GM19035 (cell line): ENCODE data around the gene ZBTB20.
A peak's percentile ranks its signal among the peaks of the same experiment; 100 is the strongest.

Experiments
- ATAC-seq: cut with Tn5 transposase; IDR thresholded peaks from one replicate; pipeline ENCODE4 v1.9.1; 2021; ENCODE audit not compliant: unreplicated experiment

The ZBTB20 gene

DNA sequence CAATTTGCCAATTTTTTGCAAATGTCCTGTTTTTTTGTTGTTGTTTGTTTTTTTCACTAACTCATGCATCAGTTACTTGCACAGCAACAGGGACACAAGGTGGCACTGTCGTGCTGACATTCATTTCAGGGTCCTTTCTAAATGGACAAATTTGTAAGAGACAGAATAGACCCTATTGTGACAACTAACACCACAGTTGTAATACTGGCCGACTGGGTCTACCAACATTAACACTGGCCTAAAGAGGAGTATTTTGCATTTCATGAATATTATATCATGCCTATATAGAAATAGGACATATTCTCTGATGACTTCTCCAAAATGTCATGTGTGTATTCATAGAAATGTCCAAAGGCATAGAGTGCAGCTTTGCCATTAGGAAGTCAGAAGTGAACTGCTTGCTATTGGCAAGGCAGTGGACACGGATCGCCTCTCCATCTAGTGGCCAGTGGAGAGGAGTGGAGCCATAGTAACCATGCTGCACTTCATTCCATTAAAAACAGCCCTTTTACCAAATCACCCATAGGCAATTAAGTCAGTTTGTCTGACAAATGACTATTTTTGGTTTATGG is 54.8 kb downstream of the ZBTB20 start:
- ATAC-seq = peak; percentile 85

DNA sequence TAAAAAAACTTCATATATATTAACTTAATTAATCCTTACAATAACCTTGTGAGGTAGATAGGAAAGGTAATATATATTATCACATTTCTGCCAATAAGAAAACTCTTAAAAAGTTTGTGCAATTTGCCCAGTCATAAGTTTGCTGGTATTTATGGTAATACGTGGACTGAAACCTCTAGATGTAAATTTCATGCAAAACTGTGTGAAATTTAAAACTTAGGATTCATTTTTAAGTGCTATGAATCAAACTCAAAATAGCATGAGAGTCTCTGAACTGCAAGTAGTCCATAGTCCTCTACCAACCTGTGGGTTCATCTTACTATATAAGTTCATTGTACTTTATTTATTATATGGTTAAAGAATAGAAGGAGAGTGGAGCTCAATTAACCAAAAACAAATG is 56.4 kb downstream of the ZBTB20 start:
- no peak for ATAC-seq

DNA sequence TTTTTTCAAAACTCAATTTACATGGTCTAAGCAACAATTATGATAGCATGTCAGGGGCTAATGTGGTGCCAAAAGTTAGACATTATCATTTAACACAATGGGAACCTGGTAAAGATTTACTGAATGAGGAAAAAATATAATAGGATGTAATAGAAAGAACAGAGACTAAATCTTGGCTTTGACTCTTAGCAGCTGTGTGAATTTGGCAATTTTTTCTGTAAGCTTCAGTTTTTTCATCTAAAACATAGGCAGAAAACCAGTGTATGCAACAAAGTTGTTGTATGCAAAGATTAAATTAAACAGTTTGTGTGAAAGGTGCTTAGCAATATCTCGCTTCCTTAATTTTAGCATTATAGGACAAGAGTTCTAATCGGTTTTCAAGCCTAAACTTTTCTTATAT is 57.6 kb downstream of the ZBTB20 start:
- ATAC-seq = no peak

DNA sequence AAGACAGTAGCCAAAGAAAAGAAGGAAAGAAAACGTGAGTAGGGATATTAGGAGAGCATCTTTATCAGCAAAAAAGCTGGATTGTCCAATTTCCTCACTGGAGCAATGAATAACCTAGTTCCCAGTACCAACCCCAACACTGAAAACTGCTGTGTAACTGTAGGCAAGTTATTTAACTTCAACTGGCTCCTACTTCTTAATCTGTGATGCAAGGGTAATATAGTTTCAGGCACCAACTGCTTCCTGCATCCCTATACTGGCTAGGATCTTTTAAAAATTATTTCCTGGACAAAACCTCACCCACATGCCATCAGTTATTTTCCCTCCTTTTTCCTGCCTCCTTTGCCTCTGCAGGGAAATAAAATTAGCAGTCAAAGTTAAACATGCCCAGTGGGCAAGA is 59.6 kb downstream of the ZBTB20 start:
- ATAC-seq = no peak

DNA sequence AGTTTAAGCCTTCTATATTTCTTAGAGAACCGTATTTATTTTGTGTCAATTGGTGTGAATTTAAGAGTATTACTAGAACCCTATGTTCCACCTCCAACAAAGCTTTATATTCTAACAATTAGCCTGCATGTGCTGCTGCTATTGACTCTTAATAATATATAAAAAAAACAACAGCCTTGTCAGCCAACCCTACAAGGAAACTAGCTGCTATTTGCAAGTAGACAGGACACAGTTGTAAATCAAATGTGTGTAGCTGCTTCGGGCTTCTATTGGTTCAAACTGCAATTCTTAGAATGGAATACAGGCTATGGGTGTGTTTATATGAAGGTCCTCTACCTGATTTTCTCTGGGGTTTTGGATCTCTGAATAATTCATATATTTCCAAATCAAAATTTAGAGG is 60.7 kb downstream of the ZBTB20 start:
- no peak for ATAC-seq

DNA sequence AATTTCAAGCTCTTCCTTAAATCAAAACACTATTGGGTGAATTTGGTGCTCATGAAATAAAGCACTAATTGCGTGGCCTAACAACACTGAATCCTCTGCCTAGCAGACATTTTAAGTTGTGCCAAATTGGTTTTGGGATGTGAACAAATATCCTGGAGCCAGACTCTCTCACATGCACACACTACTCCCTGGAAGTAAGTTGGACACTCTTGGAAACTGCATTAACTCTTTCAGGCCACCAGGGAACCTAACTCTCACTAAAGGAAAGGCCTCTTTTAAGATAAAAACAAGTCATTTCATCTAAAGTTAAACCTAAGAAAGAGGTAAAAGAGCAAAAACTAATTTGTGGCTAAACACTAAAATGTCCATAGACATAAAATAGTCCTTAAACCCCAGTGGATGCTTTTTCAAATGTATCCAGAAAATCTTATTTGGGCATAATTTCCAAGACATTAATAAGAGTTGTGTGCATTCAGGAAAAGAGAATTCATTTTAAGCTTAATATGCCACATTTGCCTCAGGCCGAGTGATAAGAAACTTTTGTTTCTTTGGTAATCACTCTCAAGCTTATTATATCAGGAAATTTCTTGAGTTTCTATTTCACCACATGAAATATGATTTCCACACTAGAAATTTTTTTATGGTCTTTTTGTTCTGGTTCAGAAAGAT is 61.8 kb downstream of the ZBTB20 start:
- no peak for ATAC-seq

DNA sequence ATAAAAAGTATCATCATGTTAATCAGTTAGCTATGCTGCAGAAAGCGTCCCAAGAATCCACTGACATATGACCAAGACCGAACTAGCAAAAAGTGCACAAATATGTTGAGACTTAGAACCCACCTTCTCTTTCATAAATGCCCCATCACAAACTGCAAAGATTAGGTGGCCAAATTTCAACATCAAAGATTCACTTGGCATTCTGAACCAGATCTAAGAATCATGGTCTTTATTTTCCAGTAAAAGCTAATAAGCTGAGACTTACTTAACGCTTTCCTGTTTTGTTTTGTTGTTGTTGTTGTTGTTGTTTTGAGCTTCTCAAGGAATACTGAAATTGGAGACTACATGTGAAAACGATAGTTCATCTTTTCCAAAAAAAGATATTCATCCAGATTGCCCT is 62.4 kb downstream of the ZBTB20 start:
- no peak for ATAC-seq

DNA sequence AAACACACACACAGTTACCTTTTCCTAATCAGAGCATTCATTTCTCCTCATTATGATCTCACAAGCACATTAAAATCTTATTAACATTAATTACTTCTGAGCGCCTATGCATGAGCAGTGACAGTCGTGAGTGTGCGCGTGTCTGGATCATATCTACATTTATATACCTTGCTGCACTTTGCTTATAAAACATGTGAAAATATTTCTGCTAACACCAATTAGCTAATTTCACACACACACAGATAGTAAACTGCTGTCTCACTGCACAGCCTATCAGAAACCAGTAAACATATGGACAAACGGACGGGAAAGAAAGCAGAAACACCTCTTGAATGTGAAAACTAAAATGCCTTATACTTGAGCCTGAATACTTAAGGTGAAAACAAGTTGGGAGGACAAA is 64.8 kb downstream of the ZBTB20 start:
- ATAC-seq = no peak

DNA sequence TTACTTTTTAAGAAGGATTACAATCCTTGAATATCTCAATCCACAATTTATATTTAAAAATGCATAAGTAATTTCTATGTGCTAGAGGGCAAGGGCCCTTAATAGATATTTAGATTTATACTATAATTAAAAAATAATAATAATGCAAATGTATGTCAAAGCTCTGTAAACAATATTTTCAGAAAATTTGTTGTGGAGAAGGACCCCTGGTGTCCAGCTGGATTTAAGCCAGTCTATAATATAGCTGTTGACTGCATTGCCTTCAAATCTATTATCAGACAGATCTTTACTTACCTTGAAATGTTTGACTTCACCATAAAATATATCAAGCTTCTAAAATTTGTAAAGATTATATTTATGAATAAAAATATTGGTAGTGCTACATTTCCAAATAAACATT is 65.6 kb downstream of the ZBTB20 start:
- ATAC-seq = no peak

DNA sequence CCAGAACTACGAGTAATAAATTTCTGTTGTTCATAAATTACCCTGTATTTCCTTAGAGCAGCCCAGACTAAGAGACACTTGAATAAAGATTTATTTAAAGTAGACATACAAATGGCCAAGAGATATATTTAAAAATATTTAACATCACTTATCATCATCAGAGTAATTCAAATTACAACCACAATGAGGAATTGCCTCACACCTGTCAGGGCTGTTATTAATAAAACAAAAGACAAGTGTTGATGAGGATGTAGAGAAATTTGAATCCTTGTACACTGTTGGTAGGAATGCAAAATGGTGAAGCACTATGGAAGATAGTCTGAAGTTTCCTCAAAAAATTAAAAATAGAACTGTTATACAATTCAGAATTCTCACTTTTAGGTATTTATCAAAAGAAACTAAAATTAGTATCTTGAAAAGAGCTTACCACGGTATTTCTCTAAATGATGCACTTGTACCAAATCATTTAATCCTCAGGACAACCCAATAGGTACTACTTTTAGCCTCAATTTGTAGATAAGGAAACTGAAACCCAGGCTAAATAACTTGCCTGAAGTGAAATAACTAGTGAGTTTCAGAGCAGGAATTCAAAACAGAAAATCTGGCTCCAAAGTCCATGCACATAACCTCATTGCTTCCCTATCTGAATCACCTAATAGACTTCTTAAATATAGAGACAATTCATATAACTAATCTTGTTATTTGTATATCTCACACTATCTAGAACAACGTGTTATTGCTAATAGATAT is 69.4 kb downstream of the ZBTB20 start:
- ATAC-seq = no peak

DNA sequence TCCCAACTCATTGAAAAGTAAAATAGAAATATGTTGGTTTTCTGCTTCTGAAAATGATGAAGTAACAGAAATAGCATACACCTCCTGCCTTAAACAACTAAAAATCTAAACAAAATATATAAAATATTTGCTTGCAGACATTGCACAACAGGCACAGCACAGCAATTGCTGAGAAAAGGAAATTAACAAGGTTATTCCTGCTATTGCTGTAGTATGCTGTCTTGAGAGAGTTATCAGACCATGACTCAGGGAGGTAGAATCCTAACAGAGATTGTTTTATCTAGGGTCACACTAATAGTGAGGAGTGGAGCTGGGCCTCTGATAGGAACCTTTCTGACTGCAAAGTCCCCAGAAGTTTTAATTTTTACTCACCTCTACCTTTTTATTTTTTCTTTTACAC is 72.6 kb downstream of the ZBTB20 start:
- ATAC-seq = no peak

DNA sequence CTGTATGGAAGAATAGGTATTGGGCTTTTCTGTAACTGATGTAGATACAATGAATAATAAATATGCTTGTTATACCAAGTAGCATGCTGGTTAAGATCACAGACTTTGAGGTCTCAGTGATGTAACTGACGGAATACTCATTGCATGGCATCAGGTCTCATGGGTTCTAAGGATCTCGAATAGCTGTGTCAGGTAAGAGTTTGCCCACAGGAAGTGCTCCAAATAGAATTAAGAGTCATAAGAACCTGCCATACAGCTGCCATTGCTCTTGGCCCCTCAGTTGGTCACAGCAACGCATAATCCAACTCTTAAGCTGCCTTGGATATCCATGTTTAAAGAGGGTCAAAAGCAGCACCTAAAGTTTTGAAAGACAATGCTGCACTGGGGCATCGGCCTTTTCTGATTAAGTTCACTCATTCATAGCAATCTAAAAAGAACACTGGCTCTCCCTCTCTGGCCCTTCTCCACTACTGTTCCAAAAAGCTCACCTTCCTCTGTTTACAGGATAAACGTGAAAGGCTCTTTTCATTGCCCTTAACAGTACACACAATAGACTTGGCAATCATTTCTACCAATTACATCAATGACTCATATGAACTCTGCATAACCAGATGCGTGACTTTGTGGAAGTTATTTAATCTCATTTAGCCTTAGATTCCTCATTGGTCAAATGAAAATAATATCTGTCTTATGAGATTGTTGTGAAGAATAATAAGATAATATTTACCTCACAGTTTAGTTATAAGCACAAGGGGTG is 74.6 kb downstream of the ZBTB20 start:
- ATAC-seq = no peak

DNA sequence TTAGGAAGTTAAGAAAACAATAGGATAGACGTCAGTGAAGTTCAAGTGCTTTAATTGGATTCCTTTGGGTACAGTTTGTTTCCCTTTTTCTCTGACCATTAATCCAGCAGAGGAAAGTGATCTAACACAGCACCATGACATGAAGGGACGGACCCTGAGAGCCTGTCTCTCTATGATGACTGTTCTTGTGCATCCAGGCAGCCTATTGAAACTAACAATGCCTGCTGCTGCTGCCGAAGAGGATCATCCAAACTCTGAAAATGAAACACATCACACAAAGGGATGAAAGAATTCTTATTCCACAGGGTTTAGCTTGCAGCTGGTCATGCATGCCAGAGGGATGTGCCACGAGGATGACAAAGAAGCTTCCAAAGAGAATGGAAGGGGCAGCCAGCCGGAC is 75.5 kb downstream of the ZBTB20 start:
- no peak for ATAC-seq

DNA sequence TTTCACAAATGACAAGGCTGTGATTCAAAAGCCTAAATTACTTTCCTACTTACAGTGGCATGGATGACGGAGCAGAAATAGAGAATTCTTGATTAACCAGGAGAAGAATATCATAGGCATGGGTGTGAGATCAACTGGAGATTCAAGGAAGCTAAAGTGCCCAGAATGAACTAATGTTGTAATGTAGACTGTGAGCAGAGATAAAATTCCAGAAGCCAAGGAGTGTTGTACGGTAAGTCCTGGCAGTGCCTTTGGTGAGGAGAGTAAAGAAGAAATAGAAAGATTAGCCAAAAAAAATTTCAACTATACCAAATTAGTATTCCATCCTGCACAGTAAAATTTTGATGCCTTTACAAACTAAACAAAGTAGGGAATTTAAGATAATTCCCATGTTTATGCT is 75.9 kb downstream of the ZBTB20 start:
- ATAC-seq = no peak

DNA sequence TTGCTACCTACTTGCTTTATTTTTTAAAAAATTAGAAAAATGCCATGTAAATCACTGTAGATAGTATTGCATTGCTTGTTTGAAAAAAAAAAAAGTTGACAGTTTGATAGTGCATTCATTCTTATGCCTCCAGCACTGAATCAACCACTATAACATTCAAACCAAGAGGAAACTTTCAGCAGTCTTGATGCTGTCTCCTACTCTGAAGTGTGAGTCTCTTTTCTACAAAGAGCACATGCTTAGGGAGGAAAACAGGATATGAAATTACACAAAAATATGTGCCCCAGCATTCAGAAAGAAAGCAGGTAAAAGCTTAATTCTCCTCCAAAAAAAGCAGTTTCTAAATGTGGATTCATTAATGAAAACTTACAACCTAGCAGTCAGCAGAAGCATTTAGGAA is 78.3 kb downstream of the ZBTB20 start:
- no peak for ATAC-seq

DNA sequence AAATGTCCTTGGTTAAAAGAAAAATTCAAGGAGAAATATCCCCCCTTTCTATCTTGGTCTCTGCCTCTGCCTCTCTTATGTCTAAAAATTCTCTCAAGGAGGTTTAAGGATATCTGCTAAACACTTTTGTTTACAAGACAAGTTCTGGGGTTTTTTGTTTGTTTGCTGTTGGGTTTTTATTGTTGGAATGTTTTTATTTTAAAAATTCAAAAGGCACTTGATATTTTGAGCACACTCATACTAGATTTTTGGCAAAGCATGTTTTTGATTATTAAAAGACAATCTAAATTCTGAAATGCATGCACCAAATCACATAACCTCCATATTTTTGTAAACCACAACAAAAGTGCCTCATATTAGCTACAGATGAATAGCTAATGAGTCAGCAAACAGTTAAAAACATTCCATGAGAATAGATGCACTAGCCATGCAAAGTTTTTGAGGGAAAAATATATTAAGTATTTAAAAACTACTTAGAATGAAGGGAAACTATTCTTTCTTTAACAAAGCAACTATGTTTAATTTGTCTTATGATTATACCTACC is 84.6 kb downstream of the ZBTB20 start:
- no peak for ATAC-seq

DNA sequence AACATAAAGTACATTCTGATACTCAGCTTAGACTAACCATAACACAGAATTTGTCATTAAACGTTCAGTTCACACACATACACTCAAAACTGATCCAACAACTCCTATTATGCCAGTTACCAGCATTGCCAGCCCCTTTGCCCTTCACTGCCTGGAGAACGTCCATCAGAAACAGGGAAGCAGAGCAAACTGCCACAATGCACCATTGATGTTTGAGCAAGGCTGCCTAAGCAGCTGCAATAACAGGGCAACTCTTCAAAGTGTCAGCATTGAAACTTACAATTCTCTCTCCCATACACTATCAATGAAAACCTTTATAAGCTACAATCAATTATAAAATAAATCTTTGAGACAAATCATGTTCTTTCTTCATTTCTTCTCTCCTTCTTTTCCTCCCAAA is 85.1 kb downstream of the ZBTB20 start:
- ATAC-seq = no peak

DNA sequence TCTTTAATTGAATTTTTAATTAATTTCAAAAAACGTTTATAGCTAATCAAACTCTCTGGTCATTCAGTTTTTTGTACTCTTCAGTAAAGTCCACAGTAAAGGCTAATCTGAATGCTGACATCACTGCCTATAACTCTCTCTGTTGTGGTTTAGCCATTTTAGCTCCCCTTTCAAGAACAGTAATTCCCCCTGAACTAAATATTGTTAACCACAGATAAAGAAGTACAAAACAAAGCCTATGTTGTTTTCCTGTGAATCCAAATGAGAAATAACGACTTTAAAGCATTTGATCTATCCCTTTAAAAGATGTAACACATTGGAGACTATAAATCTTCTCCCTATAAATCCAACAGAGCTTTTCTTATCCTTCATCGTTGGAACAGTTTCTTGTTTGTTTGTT is 94.2 kb downstream of the ZBTB20 start:
- ATAC-seq = no peak

DNA sequence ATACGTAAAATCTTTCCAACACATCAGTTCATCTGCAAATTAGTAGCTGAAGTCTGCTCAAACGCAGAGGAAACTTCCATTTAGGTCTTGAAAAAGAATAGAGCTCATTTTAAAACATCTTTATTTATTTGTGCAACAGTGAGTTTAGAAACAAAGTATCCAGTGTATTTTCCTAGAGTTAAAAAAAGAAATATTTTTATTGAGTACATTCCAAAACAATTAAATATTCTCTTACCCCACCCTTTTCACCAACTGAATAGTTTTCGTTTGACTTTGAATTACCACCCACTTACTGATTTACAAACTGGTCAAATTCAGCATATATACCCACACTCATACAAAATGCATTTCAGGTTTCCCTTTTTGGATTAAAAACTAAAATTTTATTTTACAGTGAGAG is 104.7 kb downstream of the ZBTB20 start:
- ATAC-seq = no peak

DNA sequence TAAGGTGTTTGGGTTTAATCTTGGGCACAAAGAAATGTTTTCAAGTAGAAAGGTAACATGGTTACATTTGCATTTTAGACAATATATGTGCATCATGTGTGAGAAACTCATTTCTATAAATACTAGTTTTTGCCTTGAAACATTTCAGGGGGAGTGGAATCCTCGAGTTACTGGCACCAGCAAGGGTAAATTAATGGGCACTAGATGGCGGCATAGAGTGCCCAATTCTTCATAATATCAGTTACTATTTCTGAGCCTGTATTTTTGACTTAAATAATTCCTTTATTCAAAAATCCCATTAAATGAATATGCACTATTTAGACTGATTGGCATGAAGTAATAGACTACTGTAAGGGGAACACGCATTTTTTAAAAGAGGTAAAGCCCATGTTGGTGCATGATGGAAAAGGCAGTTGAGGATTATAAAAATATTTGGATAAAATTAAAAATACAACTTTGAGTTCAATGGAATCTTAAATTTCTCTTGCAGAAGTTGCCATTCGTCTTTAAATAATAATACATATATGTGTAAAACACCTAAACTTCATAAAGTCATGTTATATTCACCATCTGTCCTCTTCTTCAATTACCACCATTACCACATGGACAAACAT is 106.3 kb downstream of the ZBTB20 start:
- no peak for ATAC-seq

DNA sequence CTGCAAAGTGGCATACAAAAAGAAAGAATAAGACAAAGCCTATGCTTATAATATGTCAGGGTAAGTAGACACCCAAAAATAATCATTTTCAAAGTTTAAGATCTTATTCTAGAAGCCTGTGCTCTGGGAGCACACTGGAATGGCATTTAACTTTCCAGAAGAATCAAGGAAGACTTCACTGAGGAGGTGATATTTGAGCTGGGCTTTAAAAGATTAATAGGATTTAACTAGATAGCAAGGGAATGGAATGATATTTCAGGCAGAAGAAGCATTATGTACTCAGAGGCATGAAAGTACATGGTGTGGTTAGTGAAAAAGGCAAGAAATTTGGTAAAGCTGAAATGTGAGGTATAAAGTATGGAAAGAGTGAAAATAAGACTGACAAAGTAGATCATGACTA is 106.8 kb downstream of the ZBTB20 start:
- ATAC-seq = no peak
